HG03469 (cell line): Measurements from ENCODE around the gene GOLGA3.

ENCODE experiments used
- ATAC-seq: cut with Tn5 transposase; IDR thresholded peaks from one replicate; pipeline ENCODE4 v1.9.1; 2021; ENCODE audit warnings: mild to moderate bottlenecking, moderate library complexity, moderate number of reproducible peaks; ENCODE audit not compliant: unreplicated experiment

GOLGA3 gene

GRCh38 chr12:132724506-132725241 is 104.0 kb downstream of the GOLGA3 start:
- ATAC-seq, result no peak

GRCh38 chr12:132723764-132724140 is 104.9 kb downstream of the GOLGA3 start:
- ATAC-seq, result no peak

- ATAC-seq, result no peak
Observed at GRCh38 chr12:132723015-132723763, 105.5 kb downstream of the GOLGA3 start.

- ATAC-seq, result no peak
Observed at GRCh38 chr12:132720606-132721345, 107.9 kb downstream of the GOLGA3 start.

GRCh38 chr12:132719954-132720324 is 108.7 kb downstream of the GOLGA3 start:
- no peak for ATAC-seq

GRCh38 chr12:132719141-132719953 is 109.3 kb downstream of the GOLGA3 start:
- no peak for ATAC-seq
